Bronchial epithelial cell (primary cell): ENCODE data around the gene CEL. TPM values are rescaled to one million over a fixed set of nuclear protein-coding genes. Genes with fewer than 3 reads are reported as not detected.

Source experiments
- DNase-seq: peaks from one replicate; pipeline ENCODE4 v3.0.0-alpha.2; 2010; ENCODE audit warnings: low read depth
- FAIRE-seq: peaks from 2 replicates; lab custom pipeline; 2011; peaks lifted over from hg19 to GRCh38; lab: Jason Lieb, UNC
- H3K27me3 ChIP-seq: 2 replicates; pipeline ENCODE4 v1.5.1; 2011; ENCODE audit warnings: low read length; ENCODE audit not compliant: control insufficient read depth, insufficient read depth
- H3K36me3 ChIP-seq: 2 replicates; pipeline ENCODE4 v1.5.1; 2011; ENCODE audit warnings: low read length; ENCODE audit not compliant: control insufficient read depth, insufficient read depth
- H3K4me3 ChIP-seq: 2 replicates; pipeline ENCODE4 v1.5.1; 2011; ENCODE audit warnings: mild to moderate bottlenecking, low read depth, low read length, control low read depth
- total RNA-seq: library from RNA; depleted of rRNA; stranded (reverse); fragments of >200 nt; gene quantifications from 2 replicates; pipeline ENCODE4 v1.2.1, GENCODE V29; 2014
- TF ChIP-seq, protein P1 (sequence below): IDR thresholded peaks from 2 replicates; pipeline ENCODE4 v1.5.1; 2011; ENCODE audit warnings: mild to moderate bottlenecking, moderate library complexity, low read length, control low read depth, inconsistent platforms; ENCODE audit not compliant: insufficient read depth, severe bottlenecking

The CEL gene
- total RNA-seq, 1 donor from 2014 or later: 0.53 TPM

DNA sequence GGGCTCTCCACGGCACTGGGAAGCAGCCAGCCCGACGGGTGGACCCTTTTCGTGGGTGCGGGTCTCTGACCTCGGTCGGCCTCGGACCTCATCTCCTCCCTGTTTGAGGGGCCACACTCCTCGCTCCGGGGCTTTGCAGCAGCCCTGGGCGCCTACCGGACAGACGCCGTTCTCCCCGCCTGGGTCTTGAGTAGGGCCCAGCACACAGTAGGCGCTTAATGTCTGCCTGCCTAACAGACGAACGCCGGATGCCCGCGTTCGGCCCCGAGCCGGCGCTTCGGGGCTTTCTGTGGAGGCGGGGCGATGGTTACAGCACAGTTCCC is 31.8 kb upstream of the CEL start:
- no peak for FAIRE-seq
- H3K4me3 ChIP-seq: peak overlapping the region; percentile 88
- TF ChIP-seq, protein P1, sequence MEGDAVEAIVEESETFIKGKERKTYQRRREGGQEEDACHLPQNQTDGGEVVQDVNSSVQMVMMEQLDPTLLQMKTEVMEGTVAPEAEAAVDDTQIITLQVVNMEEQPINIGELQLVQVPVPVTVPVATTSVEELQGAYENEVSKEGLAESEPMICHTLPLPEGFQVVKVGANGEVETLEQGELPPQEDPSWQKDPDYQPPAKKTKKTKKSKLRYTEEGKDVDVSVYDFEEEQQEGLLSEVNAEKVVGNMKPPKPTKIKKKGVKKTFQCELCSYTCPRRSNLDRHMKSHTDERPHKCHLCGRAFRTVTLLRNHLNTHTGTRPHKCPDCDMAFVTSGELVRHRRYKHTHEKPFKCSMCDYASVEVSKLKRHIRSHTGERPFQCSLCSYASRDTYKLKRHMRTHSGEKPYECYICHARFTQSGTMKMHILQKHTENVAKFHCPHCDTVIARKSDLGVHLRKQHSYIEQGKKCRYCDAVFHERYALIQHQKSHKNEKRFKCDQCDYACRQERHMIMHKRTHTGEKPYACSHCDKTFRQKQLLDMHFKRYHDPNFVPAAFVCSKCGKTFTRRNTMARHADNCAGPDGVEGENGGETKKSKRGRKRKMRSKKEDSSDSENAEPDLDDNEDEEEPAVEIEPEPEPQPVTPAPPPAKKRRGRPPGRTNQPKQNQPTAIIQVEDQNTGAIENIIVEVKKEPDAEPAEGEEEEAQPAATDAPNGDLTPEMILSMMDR: no peak
- H3K36me3 ChIP-seq: peaks cover 1% of the 10 kb centered on the region
- no peaks in the 10 kb centered on the region for H3K27me3 ChIP-seq
- no peak for DNase-seq

DNA sequence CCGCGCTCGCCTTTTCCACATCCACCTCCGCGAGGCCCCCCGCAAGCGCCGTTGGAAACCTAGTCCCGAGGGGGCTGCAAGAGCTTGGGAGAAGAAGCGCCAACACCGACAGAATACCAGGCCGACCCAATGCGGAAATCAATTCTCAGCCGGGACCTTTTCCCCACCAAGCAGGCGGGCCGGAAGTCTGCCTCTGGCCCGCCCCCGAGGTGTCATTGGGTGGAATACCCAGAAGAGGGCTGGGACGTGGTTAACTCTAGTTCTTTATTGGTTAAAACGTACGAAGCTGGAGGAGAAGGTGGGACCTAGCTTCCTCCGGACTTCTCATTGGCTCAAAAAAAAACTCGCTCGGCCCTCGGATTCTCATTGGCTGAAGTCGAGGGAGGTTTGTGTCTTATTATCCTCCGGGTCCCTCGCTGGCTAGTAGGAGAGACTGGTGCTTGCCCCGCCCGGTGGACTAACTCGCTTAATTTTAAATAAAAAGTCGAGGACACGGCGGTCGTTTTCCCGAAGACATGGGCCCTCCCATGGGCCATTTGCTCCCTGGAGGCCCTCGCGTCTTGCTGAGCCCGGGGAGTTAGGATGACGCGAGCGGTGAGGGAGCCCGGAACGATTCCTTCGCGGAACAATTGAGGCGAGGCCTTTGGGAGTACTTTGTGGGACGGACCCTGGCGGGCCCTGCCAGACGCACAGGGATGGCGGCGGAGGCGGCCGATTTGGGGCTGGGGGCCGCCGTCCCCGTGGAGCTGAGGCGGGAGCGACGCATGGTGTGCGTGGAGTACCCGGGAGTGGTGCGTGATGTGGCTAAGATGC is 31.3 kb upstream of the CEL start, which contains the start of gene GTF3C5:
Gene GTF3C5 (plus strand): TSS at position 681 of the 813 bp plus-strand sequence. CDS start 15 bp downstream, at position 696.
- DNase-seq (peak; percentile 96), FAIRE-seq (no peak)
- TF ChIP-seq, protein P1: no peak
- Histone ChIP-seq H3K27me3 (no peaks in the 10 kb centered on the region), H3K36me3 (peaks cover 1% of the 10 kb centered on the region), H3K4me3 (peak within 1 kb of the TSS; percentile 88)

DNA sequence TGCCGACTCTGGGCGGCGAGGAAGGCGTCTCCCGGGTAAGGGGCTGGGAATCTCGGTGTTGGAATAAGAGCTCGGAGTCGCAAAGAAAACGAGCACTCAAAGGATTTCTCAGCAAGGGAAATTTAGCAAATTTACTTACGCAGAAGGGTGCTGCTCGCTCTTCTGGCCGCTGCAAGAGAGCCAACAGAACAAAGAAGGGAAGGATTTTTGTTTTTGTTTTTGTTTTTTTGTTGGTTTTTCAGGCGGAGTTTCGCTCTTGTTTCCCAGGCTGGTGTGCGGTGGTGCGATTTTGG is 30.7 kb upstream of the CEL start:
- TF ChIP-seq, protein P1: no peak
- DNase-seq (peak; percentile 4), FAIRE-seq (no peak)
- Histone ChIP-seq H3K27me3 (no peaks in the 10 kb centered on the region), H3K4me3 (peak overlapping the region; percentile 88), H3K36me3 (peaks cover 1% of the 10 kb centered on the region)

DNA sequence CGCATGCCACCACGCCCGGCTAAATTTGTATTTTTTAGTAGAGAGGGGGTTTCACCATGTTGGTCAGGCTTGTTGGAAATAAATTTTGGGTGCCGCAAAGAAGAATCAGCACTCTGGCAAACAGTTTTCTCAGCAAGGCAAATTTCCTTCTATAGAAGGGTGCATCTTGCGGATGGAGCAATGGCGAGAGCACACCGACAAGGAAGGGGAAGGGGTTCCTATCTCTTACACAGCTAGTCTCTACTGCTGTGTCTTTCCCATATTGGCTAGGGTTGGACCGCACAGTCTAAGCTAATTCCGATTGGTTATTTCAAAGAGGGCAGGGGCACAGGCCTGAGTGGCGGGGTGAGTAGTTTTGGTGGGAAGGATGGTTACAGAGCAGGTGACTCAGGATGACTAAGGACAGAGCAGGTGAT is 30.3 kb upstream of the CEL start:
- H3K27me3 ChIP-seq: no peaks in the 10 kb centered on the region
- H3K36me3 ChIP-seq: peaks cover 1% of the 10 kb centered on the region
- DNase-seq (peak; percentile 13), FAIRE-seq (no peak)
- TF ChIP-seq, protein P1: no peak
- H3K4me3 ChIP-seq: peak overlapping the region; percentile 88

GRCh38 chr9:133032171-133032570 is 29.6 kb upstream of the CEL start:
- Histone ChIP-seq H3K36me3 (peaks cover 3% of the 10 kb centered on the region), H3K27me3 (no peaks in the 10 kb centered on the region), H3K4me3 (no peak overlapping the region)
- TF ChIP-seq, protein P1: no peak
- FAIRE-seq: no peak
- no peak for DNase-seq

- Histone ChIP-seq H3K36me3 (peaks cover 3% of the 10 kb centered on the region), H3K4me3 (no peak overlapping the region), H3K27me3 (no peaks in the 10 kb centered on the region)
- peak; percentile 44 for DNase-seq
- TF ChIP-seq, protein P1: no peak
- FAIRE-seq: no peak
Observed at GRCh38 chr9:133035669-133036068, 26.1 kb upstream of the CEL start.
